Measurements from ENCODE around the gene GALNT2.

The GALNT2 gene

GRCh38 chr1:230322421-230322756, 255.4 kb downstream of the GALNT2 start:
- no peak for DNase-seq (ENCODE audit: low spot score)

DNA sequence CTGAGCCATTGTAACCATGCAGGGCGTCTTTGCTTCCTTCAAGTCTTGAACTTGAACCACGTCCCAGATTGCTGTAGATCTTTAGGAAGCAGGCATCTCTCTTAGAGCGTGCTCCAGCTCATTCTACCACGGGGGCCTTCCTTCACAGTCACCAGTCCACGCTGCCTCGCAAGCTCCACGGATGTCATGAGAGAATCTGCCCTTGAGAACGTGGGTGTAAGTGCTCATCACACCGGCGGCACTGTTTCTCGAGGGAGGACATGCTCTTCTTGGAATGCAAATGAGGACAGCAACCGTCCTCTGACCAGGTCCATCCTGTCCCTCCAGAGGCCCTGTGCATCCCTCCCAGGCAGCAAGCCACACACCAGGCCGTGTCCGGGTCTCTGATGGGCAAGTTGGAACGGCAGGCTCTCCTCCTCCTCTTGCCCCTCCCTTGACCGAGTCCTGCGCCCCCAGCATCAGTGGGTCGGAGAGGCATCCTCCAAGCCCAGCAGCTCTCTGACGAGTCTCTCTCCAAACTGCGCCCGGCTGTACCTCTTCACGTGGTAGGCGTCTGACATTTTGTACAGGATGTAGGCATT, 256.0 kb downstream of the GALNT2 start:
- no peak for DNase-seq (ENCODE audit: low spot score)

- DNase-seq (ENCODE audit: low spot score): no peak
Measured at GRCh38 chr1:230323686-230324085, 256.6 kb downstream of the GALNT2 start.

DNA sequence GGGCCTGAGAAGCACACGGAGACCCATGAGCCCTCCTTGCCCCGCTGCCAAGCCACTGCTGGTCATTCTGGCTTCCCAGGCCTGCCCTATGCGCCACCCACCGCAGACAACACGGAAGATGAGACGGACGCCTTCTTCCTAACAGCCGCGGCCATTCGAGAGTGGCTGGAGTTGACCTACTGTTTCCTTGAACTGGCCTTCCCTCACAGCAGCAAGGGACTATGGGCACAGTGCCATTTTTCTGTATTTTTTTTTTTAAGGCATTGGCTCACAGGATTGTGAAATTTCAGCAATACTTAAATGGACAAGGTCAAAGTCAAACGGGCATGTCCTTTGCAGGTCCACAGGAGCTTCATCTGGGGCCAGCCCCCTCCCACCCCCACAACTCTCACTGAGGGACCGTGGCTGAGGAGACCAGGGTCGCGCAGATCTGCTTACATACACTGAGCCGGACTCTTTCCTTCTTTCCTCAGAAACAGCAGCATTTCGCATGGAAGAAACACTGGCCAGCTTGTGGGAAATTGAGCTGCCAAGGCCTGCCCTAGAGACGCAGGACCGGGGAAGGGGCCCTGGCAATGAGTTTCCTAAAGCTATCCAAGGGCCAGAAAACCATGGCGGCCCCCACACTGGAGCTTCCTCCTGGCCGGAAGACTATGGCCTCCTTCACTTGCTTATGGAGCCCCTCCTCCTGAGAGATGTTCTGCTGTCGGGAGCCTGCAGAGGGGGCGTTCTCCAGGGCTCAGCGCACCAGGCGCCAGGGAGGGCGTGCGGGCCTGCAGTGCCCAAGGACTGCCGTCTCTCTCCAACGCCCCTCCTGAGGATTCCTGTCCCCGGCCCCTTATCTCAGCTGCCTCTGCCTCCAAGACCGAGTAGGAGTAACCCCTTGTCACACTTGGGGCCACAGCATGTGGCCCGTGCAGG, 260.2 kb downstream of the GALNT2 start:
- DNase-seq (ENCODE audit: low spot score): no peak

DNA sequence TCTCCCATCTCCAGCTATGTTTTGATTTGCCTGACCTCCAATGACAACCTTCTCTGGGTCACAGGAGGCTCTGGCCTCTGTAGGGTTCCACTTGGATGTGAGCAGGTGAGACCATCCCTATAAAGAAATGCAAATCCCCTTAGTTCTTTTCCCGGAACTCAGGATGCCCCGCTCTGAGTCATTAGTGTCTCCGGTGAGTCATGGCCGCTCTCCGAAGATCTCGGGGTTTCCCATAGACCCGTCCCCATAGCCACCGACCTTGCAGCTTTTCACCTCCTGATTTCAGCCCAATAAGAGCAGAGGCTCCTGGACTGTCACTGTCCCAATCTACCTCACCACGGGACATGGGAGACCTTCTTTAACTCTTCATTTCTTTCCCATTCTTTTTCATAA, 260.9 kb downstream of the GALNT2 start:
- no peak for DNase-seq (ENCODE audit: low spot score)

DNA sequence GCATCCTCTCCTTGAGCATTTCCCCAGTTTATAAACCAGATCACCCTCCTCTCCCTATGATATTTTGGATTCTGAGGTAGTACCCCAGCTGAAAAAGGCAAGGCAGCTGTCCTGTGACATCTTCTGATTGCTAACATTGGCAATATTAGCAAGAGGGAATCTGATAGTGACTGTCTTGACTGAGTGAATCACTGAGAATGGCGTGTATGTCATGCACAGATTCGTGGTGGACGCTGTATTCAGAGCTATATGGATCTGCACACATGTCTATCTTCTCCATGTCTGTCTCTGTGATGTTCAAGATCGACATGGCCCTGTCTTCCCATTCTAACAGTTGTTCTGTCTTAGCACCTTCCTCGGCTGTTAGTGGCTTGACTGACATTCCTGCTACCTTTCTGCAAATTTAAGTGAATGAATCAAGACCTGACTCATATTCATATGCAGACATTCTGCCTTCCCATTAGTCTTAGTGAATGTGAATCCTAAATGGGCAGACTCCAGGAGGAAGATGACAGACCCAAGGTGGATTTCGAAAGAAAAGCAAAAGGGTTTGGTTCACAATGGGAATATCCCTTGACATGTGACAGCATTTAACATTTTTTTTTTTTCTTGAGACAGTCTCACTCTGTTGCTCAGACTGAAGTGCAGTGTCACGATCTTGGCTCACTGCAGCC, 261.4 kb downstream of the GALNT2 start:
- no peak for DNase-seq (ENCODE audit: low spot score)

- no peak for DNase-seq (ENCODE audit: low spot score)
Measured at GRCh38 chr1:230330157-230330556, 263.1 kb downstream of the GALNT2 start.
